Activated naive CD4-positive, alpha-beta T cell treated with anti-CD3 and anti-CD28 coated beads, Interleukin-2, amount 10 ng/mL, durations not matched to agents 5 hours and 36 hours (primary cell): ENCODE results near the gene IGSF9B. TPM values are rescaled to one million over a fixed set of nuclear protein-coding genes. Genes with fewer than 3 reads are reported as not detected.

Source experiments
- total RNA-seq, 2 experiments: library from RNA; stranded (reverse); gene quantifications; one replicate each; pipeline ENCODE4 v1.2.3, GENCODE V29; 2021

The IGSF9B gene, protein sequence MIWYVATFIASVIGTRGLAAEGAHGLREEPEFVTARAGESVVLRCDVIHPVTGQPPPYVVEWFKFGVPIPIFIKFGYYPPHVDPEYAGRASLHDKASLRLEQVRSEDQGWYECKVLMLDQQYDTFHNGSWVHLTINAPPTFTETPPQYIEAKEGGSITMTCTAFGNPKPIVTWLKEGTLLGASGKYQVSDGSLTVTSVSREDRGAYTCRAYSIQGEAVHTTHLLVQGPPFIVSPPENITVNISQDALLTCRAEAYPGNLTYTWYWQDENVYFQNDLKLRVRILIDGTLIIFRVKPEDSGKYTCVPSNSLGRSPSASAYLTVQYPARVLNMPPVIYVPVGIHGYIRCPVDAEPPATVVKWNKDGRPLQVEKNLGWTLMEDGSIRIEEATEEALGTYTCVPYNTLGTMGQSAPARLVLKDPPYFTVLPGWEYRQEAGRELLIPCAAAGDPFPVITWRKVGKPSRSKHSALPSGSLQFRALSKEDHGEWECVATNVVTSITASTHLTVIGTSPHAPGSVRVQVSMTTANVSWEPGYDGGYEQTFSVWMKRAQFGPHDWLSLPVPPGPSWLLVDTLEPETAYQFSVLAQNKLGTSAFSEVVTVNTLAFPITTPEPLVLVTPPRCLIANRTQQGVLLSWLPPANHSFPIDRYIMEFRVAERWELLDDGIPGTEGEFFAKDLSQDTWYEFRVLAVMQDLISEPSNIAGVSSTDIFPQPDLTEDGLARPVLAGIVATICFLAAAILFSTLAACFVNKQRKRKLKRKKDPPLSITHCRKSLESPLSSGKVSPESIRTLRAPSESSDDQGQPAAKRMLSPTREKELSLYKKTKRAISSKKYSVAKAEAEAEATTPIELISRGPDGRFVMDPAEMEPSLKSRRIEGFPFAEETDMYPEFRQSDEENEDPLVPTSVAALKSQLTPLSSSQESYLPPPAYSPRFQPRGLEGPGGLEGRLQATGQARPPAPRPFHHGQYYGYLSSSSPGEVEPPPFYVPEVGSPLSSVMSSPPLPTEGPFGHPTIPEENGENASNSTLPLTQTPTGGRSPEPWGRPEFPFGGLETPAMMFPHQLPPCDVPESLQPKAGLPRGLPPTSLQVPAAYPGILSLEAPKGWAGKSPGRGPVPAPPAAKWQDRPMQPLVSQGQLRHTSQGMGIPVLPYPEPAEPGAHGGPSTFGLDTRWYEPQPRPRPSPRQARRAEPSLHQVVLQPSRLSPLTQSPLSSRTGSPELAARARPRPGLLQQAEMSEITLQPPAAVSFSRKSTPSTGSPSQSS (N-terminal part only)
- total RNA-seq = 100 to 1,000 TPM; 173 to 179 TPM

DNA sequence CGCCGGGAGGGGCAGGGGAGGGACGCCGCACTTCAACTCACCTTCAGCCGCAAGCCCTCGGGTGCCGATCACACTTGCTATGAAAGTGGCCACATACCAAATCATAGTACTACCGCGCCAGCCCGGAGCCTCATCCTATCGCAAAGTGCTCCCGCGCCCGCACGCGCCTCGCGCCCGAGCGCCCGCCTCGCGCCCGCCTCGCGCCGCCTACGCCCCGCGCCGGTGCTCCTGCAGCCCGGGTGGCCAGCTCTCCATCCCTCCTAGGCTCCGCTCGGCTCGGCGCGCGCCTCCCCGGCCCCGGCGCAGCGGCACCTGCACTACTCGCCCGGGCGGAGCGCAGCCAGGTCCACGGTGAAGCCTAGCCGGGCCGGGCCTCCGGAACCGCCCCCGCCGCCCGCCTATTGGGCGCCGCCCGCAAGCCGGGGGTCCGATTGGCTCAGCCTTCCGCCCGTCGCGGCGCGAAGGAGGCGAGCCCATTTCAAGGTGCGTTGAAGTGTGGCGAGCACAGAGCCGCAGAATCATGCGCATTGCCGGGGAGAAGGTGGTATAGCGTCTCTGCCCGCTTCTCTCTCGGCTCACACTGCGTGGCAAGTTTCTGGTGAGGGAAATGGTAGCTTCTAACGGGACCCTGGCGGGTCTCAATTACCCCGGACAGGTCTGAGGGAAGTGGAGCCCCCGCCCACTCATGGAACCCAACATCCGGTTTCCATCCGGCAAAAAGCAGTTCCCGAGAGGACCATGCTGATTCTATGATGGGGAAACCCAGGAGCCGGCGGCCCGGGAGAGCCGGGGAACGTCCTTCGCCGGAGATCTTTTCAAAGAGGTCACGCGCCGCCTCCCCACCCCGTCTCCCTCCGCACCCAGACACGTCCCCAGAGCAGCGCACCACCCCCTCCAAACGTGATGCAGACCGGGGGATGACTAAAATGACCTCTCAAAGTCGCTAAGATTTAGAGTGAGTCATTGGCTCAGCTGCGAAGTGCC is at the start of gene IGSF9B:
IGSF9B (minus strand) TSS at position 319 of the 984 bp plus-strand sequence; CDS start at position 105, 214 bp downstream.

Other genes with a start within 250 kb of the IGSF9B start
- not detected for gene SPATA19, start 111.5 kb downstream of the IGSF9B start, total RNA-seq
- gene JAM3, start 112.1 kb upstream of the IGSF9B start, total RNA-seq = 1 to 10 TPM; 5.2 to 5.4 TPM